IMR-90 (cell line): ENCODE results near the gene TBC1D22A. TPM values are rescaled to one million over a fixed set of nuclear protein-coding genes. Genes with fewer than 3 reads are reported as not detected.
A peak's percentile ranks its signal among the peaks of the same experiment; 100 is the strongest.

Source experiments
- ATAC-seq: fragments of 200-7000 bp; cut with Tn5 transposase; 2 replicates; pipeline ENCODE4 v1.9.1; 2020; ENCODE audit warnings: low read depth, mild to moderate bottlenecking, moderate library complexity
- BruUV-seq: library from RNA; stranded (reverse); fragments of 400-500 nt; replicated peaks from 2 replicates; lab custom pipeline; 2021; lab: Mats Ljungman, UMichigan
- CTCF ChIA-PET: fragments of 300-600 bp; formaldehyde crosslinking; extraction: SDS; loops from one replicate; lab custom pipeline; 2021; ENCODE audit warnings: antibody characterized with exemption; lab: Yijun Ruan, JAX
- POLR2A ChIA-PET: fragments of 300-600 bp; sonication (Branson Sonifier 250); formaldehyde crosslinking; loops from one replicate; lab custom pipeline; 2022; ENCODE audit warnings: antibody characterized with exemption; ENCODE audit not compliant: unreplicated experiment; lab: Charles Lee
- DNase-seq: peaks from one replicate; pipeline ENCODE4 v3.0.0; 2013
- H2AFZ ChIP-seq: replicated peaks from 2 replicates; pipeline ENCODE3; 2013; ENCODE audit warnings: low read length, mild to moderate bottlenecking; ENCODE audit not compliant: poor library complexity
- H2AK5ac ChIP-seq: 2 replicates; pipeline ENCODE4 v1.6.1; 2013; ENCODE audit warnings: low read depth, low read length, inconsistent platforms
- H2AK9ac ChIP-seq: replicated peaks from 2 replicates; pipeline ENCODE3; 2013; ENCODE audit warnings: mild to moderate bottlenecking, low read depth, low read length, moderate library complexity; ENCODE audit not compliant: poor library complexity
- H2BK120ac ChIP-seq: 2 replicates; pipeline ENCODE4 v1.6.1; 2013; ENCODE audit warnings: low read depth, low read length, inconsistent platforms
- H2BK15ac ChIP-seq: 3 replicates; pipeline ENCODE4 v1.6.1; 2013; ENCODE audit warnings: low read depth, low read length, inconsistent platforms
- H2BK20ac ChIP-seq: 2 replicates; pipeline ENCODE4 v1.6.1; 2013; ENCODE audit warnings: low read depth, mild to moderate bottlenecking, inconsistent platforms, low read length, moderate library complexity
- H2BK5ac ChIP-seq: 2 replicates; pipeline ENCODE4 v1.6.1; 2013; ENCODE audit warnings: mild to moderate bottlenecking, low read depth, low read length, inconsistent platforms; ENCODE audit not compliant: poor library complexity, severe bottlenecking
- H3K14ac ChIP-seq: replicated peaks from 2 replicates; pipeline ENCODE4 v1.6.1; 2013; ENCODE audit warnings: low read depth, low read length, inconsistent platforms
- H3K18ac ChIP-seq: 2 replicates; pipeline ENCODE4 v1.6.1; 2013; ENCODE audit warnings: low read depth, low read length, control low read depth
- H3K23ac ChIP-seq: 2 replicates; pipeline ENCODE4 v1.6.1; 2013; ENCODE audit warnings: low read depth, low read length, inconsistent platforms
- H3K27ac ChIP-seq: 2 replicates; pipeline ENCODE4 v1.5.1; 2013; ENCODE audit warnings: mild to moderate bottlenecking, control low read depth, low read length; ENCODE audit not compliant: insufficient read depth
- H3K27me3 ChIP-seq: 2 replicates; pipeline ENCODE4 v1.6.1; 2013; ENCODE audit warnings: low read length; ENCODE audit not compliant: control insufficient read depth, insufficient read depth
- H3K36me3 ChIP-seq: 2 replicates; pipeline ENCODE4 v1.6.1; 2013; ENCODE audit warnings: low read length, mixed read lengths; ENCODE audit not compliant: control insufficient read depth, insufficient read depth
- H3K4ac ChIP-seq: 2 replicates; pipeline ENCODE4 v1.6.1; 2013; ENCODE audit warnings: low read depth, low read length, inconsistent platforms
- H3K4me1 ChIP-seq: 2 replicates; pipeline ENCODE4 v1.6.1; 2013; ENCODE audit warnings: low read length, mixed read lengths; ENCODE audit not compliant: control insufficient read depth, insufficient read depth
- H3K4me2 ChIP-seq: 2 replicates; pipeline ENCODE4 v1.6.1; 2013; ENCODE audit warnings: low read depth, mild to moderate bottlenecking, control low read depth, low read length, moderate library complexity
- H3K4me3 ChIP-seq: 2 replicates; pipeline ENCODE4 v1.5.1; 2013; ENCODE audit warnings: low read depth, mild to moderate bottlenecking, control low read depth, low read length, moderate library complexity; ENCODE audit not compliant: insufficient read depth
- H3K56ac ChIP-seq: 2 replicates; pipeline ENCODE4 v1.6.1; 2013; ENCODE audit warnings: low read length, inconsistent platforms; ENCODE audit not compliant: insufficient read depth; ENCODE audit errors: extremely low read depth
- H3K79me1 ChIP-seq, 2 experiments: 2 replicates each; pipeline ENCODE4 v1.6.1; 2013; ENCODE audit warnings: low read length in 2 of 2, inconsistent platforms in 1 of 2, low read depth in 1 of 2
- H3K9ac ChIP-seq: 2 replicates; pipeline ENCODE4 v1.6.1; 2013; ENCODE audit warnings: low read depth, low read length, control low read depth
- H3K9me1 ChIP-seq: 2 replicates; pipeline ENCODE4 v1.6.1; 2013; ENCODE audit warnings: low read length, inconsistent platforms; ENCODE audit not compliant: insufficient read depth
- H3K9me3 ChIP-seq: 2 replicates; pipeline ENCODE4 v1.6.1; 2013; ENCODE audit warnings: low read length; ENCODE audit not compliant: control insufficient read depth, insufficient read depth
- H4K20me1 ChIP-seq: 2 replicates; pipeline ENCODE4 v1.6.1; 2013; ENCODE audit warnings: low read length, inconsistent platforms; ENCODE audit not compliant: insufficient read depth
- H4K5ac ChIP-seq: 2 replicates; pipeline ENCODE4 v1.6.1; 2013; ENCODE audit warnings: mild to moderate bottlenecking, low read depth, low read length, control low read depth
- H4K8ac ChIP-seq, 2 experiments: 2 replicates each; pipeline ENCODE4 v1.6.1; 2013; ENCODE audit warnings: low read depth in 2 of 2, low read length in 2 of 2, control low read depth in 1 of 2, inconsistent platforms in 1 of 2
- H4K91ac ChIP-seq: 2 replicates; pipeline ENCODE4 v1.6.1; 2013; ENCODE audit warnings: low read depth, low read length, inconsistent platforms; ENCODE audit not compliant: insufficient read depth
- BHLHE40 ChIP-seq: fragments of 150-350 bp; IDR thresholded peaks from 2 replicates; pipeline ENCODE4 v1.6.1; 2016; ENCODE audit warnings: mild to moderate bottlenecking, low read depth, low read length
- CEBPB ChIP-seq: IDR thresholded peaks from 2 replicates; pipeline ENCODE4 v1.6.1; 2012; ENCODE audit warnings: low read depth, low read length, improper control_type of control experiment
- CHD1 ChIP-seq: IDR thresholded peaks from 2 replicates; pipeline ENCODE4 v1.6.1; 2012; ENCODE audit warnings: low read depth, low read length, improper control_type of control experiment
- CTCF ChIP-seq: conservative IDR thresholded peaks from 2 replicates; pipeline ENCODE4 v1.5.1; 2012; ENCODE audit warnings: mild to moderate bottlenecking, low read depth, low read length, improper control_type of control experiment
- ELK1 ChIP-seq: fragments of 150-350 bp; IDR thresholded peaks from 2 replicates; pipeline ENCODE4 v1.6.1; 2016; ENCODE audit warnings: low read depth, mild to moderate bottlenecking, low read length, moderate library complexity, borderline replicate concordance
- FOS ChIP-seq: fragments of 150-350 bp; IDR thresholded peaks from 2 replicates; pipeline ENCODE4 v1.6.1; 2016; ENCODE audit warnings: low read depth, low read length
- MAFK ChIP-seq: IDR thresholded peaks from 2 replicates; pipeline ENCODE4 v1.6.1; 2012; ENCODE audit warnings: low read depth, low read length, improper control_type of control experiment
- MAZ ChIP-seq: IDR thresholded peaks from 2 replicates; pipeline ENCODE4 v1.6.1; 2012; ENCODE audit warnings: low read depth, mild to moderate bottlenecking, low read length, improper control_type of control experiment, moderate library complexity, borderline replicate concordance
- MXI1 ChIP-seq: IDR thresholded peaks from 2 replicates; pipeline ENCODE4 v1.6.1; 2012; ENCODE audit warnings: low read depth, mild to moderate bottlenecking, low read length, moderate library complexity, borderline replicate concordance
- NFE2L2 ChIP-seq: fragments of 150-350 bp; IDR thresholded peaks from 2 replicates; pipeline ENCODE4 v1.6.1; 2016; ENCODE audit warnings: low read depth, mild to moderate bottlenecking, low read length
- POLR2A ChIP-seq: IDR thresholded peaks from 2 replicates; pipeline ENCODE4 v1.6.1; 2012; ENCODE audit warnings: mild to moderate bottlenecking, low read depth, low read length
- RAD21 ChIP-seq: IDR thresholded peaks from 2 replicates; pipeline ENCODE4 v1.6.1; 2012; ENCODE audit warnings: low read length, improper control_type of control experiment
- RCOR1 ChIP-seq: IDR thresholded peaks from 2 replicates; pipeline ENCODE4 v1.6.1; 2012; ENCODE audit warnings: mild to moderate bottlenecking, low read length, improper control_type of control experiment; ENCODE audit not compliant: insufficient replicate concordance
- RFX5 ChIP-seq: IDR thresholded peaks from 2 replicates; pipeline ENCODE4 v1.8.0; 2012; ENCODE audit warnings: low read depth, mild to moderate bottlenecking, low read length, moderate library complexity
- SMC3 ChIP-seq: fragments of 150-350 bp; IDR thresholded peaks from 2 replicates; pipeline ENCODE4 v1.6.1; 2016; ENCODE audit warnings: low read depth, mild to moderate bottlenecking, antibody characterized with exemption, low read length, moderate library complexity
- USF2 ChIP-seq: fragments of 150-350 bp; IDR thresholded peaks from 2 replicates; pipeline ENCODE4 v1.6.1; 2017; ENCODE audit warnings: mild to moderate bottlenecking, antibody characterized with exemption, low read length, low read depth
- WGBS, 2 experiments: methylation state at CpG; one replicate each; pipeline versions ENCODE4 v1.1.5 to v1.1.7; 2013; ENCODE audit warnings: missing lambda C conversion rate in 2 of 2; ENCODE audit not compliant: insufficient read length in 1 of 2; ENCODE audit errors: extremely low coverage in 2 of 2; 5-methylcytosine and 5-hydroxymethylcytosine counted together
- dilution Hi-C: fragments of 300-500 bp; cut with HindIII; formaldehyde crosslinking; loops from one replicate; pipeline ENCODE4 v1.14.3; 2018; ENCODE audit warnings: low sequenced_read_pairs; ENCODE audit not compliant: unreplicated experiment
- in situ Hi-C: fragments of 300-500 bp; cut with MboI; formaldehyde crosslinking; loops from 3 replicates; pipeline ENCODE4 v1.14.3; 2019; ENCODE audit warnings: low sequenced_read_pairs, inconsistent platforms, mixed read lengths
- intact Hi-C: fragments of 100-400 bp; cut with micrococcal nuclease; formaldehyde crosslinking; loops from 2 replicates; pipeline ENCODE4 v1.10.0; 2022
- polyA plus RNA-seq, 3 experiments: library from polyadenylated mRNA; depleted of rRNA; stranded (reverse); fragments of >200 nt; gene quantifications; 2 replicates each; pipeline ENCODE4 v1.2.3, GENCODE V29; 2012; ENCODE audit warnings: low replicate concordance in 1 of 3
- total RNA-seq: library from RNA; depleted of rRNA; stranded (reverse); fragments of >200 nt; gene quantifications from 2 replicates; pipeline ENCODE4 v1.2.3, GENCODE V29; 2012

TBC1D22A gene
- total and polyA plus RNA-seq, 2 of the 4 experiments (the other 2 are of a cell fraction) = 9.0 to 16.7 TPM

- Histone ChIP-seq H3K14ac (no peak overlapping the region), H3K9me1 (peaks cover 8% of the 10 kb centered on the region), H2AK5ac (no peak overlapping the region; the same call in 1 of the 2 replicates), H3K4me2 (no peak overlapping the region), H4K91ac (no peak overlapping the region), H4K8ac (no peak overlapping the region), H3K4ac (peak overlapping the region; percentile 18; the same call in 1 of the 2 replicates), H3K18ac (peak overlapping the region; percentile 64; the same call in 1 of the 2 replicates), H3K4me1 (peaks cover 16% of the 10 kb centered on the region), H2BK15ac (peak overlapping the region; percentile 12; the same call in 1 of the 3 replicates), H3K36me3 (no peaks in the 10 kb centered on the region), H3K79me1 (peaks cover 0 to 6% of the 10 kb centered on the region in 2 experiments; a peak in 1 of 4 replicates), H2BK20ac (peak overlapping the region; percentile 89), H3K9ac (no peak overlapping the region), H4K5ac (no peak overlapping the region), H2BK5ac (peak overlapping the region; percentile 81), H3K23ac (no peak overlapping the region), H3K56ac (no peak overlapping the region), H2AFZ (no peak overlapping the region), H4K20me1 (no peaks in the 10 kb centered on the region), H3K4me3 (no peak overlapping the region), H3K27me3 (no peaks in the 10 kb centered on the region), H2AK9ac (no peak overlapping the region), H3K9me3 (no peaks in the 10 kb centered on the region), H3K27ac (no peak overlapping the region), H2BK120ac (peak overlapping the region; percentile 63; the same call in 1 of the 2 replicates)
- no peak for TF ChIP-seq SMC3
- TF ChIP-seq MAFK = no peak
- TF ChIP-seq RCOR1 = no peak
- no peak for TF ChIP-seq CHD1
- TF ChIP-seq FOS = no peak
- TF ChIP-seq BHLHE40 = no peak
- no peak for TF ChIP-seq RAD21
- TF ChIP-seq USF2 = no peak
- TF ChIP-seq MXI1 = no peak
- TF ChIP-seq NFE2L2 = no peak
- no peak for TF ChIP-seq CEBPB
- no peak for TF ChIP-seq RFX5
- no peak for TF ChIP-seq POLR2A
- no peak for TF ChIP-seq CTCF
- no peak for TF ChIP-seq MAZ
- TF ChIP-seq ELK1 = no peak
- no TSS peak for BruUV-seq
- ChIA-PET CTCF (interaction anchor here (0.6 kb wide), 1 partner anchor 282 kb away, joined by 4 read pairs; no protein-coding TSS in a partner anchor), POLR2A (no interaction called here)
- no CpG with 5 or more reads among the region's 5 CpGs for WGBS, 2 experiments
- no peak for ATAC-seq
- no peak for DNase-seq
- in situ Hi-C loops (no loop called here), dilution Hi-C loops (no loop called here), intact Hi-C loops (no loop called here)
Measured at GRCh38 chr22:47106806-47107205, 344.4 kb downstream of the TBC1D22A start.
